ENCODE data around the gene OPCML. TPM values are rescaled to one million over a fixed set of nuclear protein-coding genes. Genes with fewer than 3 reads are reported as not detected.

OPCML gene
- total RNA-seq, 2 donors from 2014 or later: under 0.01 TPM; not detected in 1

GRCh38 chr11:133081020-133081419 is 451.3 kb downstream of the OPCML start:
- H3K4me3 ChIP-seq: no peak overlapping the region
- TF ChIP-seq CTCF (IDR thresholded peaks at IDR 0.05) (no peak), POLR2A (IDR thresholded peaks at IDR 0.05) (no peak)
- ATAC-seq (no peak), DNase-seq (no peak)
- H3K4me1 ChIP-seq: peaks cover 5% of the 10 kb centered on the region
- H3K36me3 ChIP-seq (replicated peaks in 1 of 2; ENCODE audit: insufficient read depth in 1 of 2, low read depth in 2 of 2): no peaks in the 10 kb centered on the region
- H3K27me3 ChIP-seq: peaks cover 0 to 9% of the 10 kb centered on the region in 2 donors
- no peaks in the 10 kb centered on the region for H3K9me3 ChIP-seq
- 67 to 69% methylated on average over 8 to 9 of the region's 9 CpGs for WGBS, 2 donors
- no peak overlapping the region for H3K27ac ChIP-seq
- intact Hi-C loops (cut with DNase I): loop anchor here (10.0 kb wide), 1 partner anchor 754 kb away; no protein-coding TSS in a partner anchor

DNA sequence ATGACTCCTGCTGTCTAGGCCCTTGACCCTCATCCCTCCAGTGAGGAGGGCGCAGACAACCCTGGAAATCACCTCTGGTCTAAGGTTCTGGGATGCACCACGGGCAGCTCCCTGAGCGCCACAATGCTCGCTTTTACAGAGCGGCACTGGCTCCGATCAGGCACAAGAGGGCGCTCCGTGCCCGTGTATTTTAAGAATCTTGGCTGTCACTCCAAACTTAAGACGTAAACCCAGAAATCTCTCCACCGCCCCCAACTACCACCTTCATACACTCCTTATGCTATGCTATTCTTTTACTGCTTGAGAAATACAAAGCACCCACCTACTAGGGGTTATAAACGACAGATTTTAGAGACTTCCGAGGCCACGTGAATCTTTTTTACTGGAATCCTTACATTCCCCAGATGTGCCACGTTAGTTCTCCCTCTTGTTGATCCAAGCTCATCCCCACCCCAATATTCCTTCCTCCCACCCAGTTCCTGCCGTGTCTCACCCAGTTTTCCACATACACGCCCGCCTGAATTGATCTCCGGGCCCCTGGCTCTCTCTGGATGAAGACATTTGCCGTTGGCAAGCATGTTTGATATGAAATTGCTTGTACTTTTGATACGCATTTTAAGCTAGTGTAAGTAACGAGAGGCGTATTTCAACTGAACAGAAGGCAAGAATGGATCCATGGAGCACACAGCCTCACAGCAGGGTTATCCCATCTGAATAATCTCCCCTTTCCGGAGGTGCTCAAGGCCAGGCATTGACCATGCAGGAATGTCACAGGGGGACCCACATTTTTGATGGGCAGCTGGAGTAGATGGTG is 453.5 kb downstream of the OPCML start:
- peak; percentile 44 to 56 (median 46) for DNase-seq
- ATAC-seq: no peak
- peaks cover 0 to 9% of the 10 kb centered on the region in 2 donors for H3K27me3 ChIP-seq

GRCh38 chr11:133078012-133078411 is 454.3 kb downstream of the OPCML start:
- no peak for TF ChIP-seq CTCF (IDR thresholded peaks at IDR 0.05)
- TF ChIP-seq POLR2A (IDR thresholded peaks at IDR 0.05): no peak
- DNase-seq (no peak), ATAC-seq (no peak)
- Histone ChIP-seq H3K27me3 (peaks cover 0 to 9% of the 10 kb centered on the region in 2 donors), H3K9me3 (no peaks in the 10 kb centered on the region), H3K36me3 (replicated peaks in 1 of 2; ENCODE audit: insufficient read depth in 1 of 2, low read depth in 2 of 2) (no peaks in the 10 kb centered on the region), H3K27ac (no peak overlapping the region), H3K4me3 (no peak overlapping the region), H3K4me1 (peaks cover 1% of the 10 kb centered on the region)
- 61 to 70% methylated on average over 16 of the region's 16 CpGs for WGBS, 2 donors
- intact Hi-C loops (cut with DNase I): no loop called here

More for the DNA sequence above, 453.5 kb downstream of the OPCML start:
- Histone ChIP-seq H3K9me3 (no peaks in the 10 kb centered on the region), H3K4me1 (peaks cover 5% of the 10 kb centered on the region), H3K36me3 (replicated peaks in 1 of 2; ENCODE audit: insufficient read depth in 1 of 2, low read depth in 2 of 2) (no peaks in the 10 kb centered on the region), H3K27ac (no peak overlapping the region), H3K4me3 (no peak overlapping the region)
- intact Hi-C loops (cut with DNase I): no loop called here
- TF ChIP-seq CTCF (IDR thresholded peaks at IDR 0.05): peak; percentile 34 to 68 (median 63)
- no peak for TF ChIP-seq POLR2A (IDR thresholded peaks at IDR 0.05)
- WGBS, 2 donors: 17 to 18% methylated on average over 21 to 24 of the region's 24 CpGs

DNA sequence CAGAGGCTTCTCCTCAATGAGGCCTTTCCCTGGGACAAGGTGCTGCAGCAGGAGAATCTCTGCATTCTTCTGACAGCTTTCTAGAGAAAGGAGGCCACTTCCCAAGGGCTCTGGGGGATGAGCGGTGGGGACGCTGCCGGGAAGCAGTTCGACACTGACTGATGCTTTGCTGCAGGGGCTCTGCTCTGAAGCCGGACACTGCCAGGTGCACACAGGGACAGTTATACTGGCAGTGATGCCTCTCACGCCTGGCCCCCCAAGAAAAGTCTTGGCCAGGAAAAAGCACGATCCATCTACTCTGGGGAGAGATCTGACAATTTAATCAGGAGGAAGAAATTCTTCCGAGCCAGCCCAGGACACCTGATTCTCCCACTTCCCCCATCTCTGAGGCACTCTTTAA is 456.9 kb downstream of the OPCML start:
- Histone ChIP-seq H3K9me3 (no peaks in the 10 kb centered on the region), H3K4me3 (no peak overlapping the region), H3K36me3 (replicated peaks in 1 of 2; ENCODE audit: insufficient read depth in 1 of 2, low read depth in 2 of 2) (no peaks in the 10 kb centered on the region), H3K27ac (no peak overlapping the region), H3K27me3 (peaks cover 0 to 9% of the 10 kb centered on the region in 2 donors), H3K4me1 (no peaks in the 10 kb centered on the region)
- intact Hi-C loops (cut with DNase I): no loop called here
- 45 to 59% methylated on average over 8 of the region's 8 CpGs for WGBS, 2 donors
- TF ChIP-seq POLR2A (IDR thresholded peaks at IDR 0.05): no peak
- no peak for TF ChIP-seq CTCF (IDR thresholded peaks at IDR 0.05)
- ATAC-seq: no peak
- no peak for DNase-seq
